ENCODE measurements around the gene C13orf46. TPM values are rescaled to one million over a fixed set of nuclear protein-coding genes. Genes with fewer than 3 reads are reported as not detected.

The C13orf46 gene
- total RNA-seq, 5 donors from 2014 or later (not counting 1 experiment from before 2014, with no cell fraction given): 18.4 to 33.9 (median 25.3) TPM

DNA sequence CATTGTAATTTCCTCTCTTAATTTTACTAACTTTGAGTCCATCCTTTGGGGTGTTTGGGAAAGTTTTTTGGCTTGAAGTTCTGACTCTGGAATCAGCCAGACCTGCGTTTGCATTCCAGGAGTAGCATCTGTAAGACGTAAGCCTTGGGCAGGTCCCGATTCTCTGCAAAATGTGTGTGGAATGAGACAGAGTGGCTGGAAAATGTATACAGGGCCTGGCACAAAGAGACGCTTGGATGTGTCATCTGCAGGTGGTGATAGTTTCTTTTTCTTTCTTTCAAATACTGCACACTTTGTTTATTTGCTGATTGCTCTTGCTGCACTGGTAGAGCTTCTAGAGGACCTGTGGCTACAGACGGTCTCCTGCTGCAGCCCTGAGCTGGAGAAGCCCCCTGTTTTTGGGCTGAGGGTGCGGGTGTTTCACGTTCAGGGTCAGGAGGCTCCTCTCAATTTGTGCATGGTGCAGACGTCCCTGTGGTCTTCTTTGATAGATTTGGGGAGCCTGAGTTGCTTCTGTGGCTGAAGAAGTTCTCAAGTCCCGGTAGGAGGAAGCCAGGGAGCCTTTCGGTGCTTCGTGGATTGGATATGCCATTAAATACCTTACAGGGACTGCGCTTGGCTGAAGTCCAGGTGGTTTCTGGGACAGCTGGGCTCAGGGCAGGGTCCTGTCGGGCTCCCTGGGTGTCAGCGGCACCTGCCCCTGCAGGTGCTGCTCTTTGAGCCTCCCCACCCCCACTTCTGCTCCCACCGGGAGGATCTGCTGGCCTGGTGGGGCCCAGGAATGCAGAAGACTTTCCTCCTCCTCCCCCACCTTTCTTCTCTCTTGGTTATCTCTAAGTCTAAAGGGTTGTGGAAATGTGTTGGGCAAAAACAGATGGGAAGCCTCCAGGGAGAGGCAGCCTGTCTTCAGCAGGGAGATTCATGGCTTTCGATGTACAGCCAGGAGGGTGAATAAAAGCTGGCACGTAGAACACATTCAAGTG, 66.0 kb downstream of the C13orf46 start:
- H3K36me3 ChIP-seq (ENCODE audit: control insufficient read depth in 2 of 2, extremely low read depth in 1 of 2, insufficient read depth in 1 of 2, low read length in 1 of 2): no peaks in the 10 kb centered on the region
- DNase-seq (peak in 1 of 35 experiments; percentile 2), ATAC-seq (replicated peaks in 1 of 4) (no peak)
- H3K27ac ChIP-seq (ENCODE audit: low read length): no peak overlapping the region
- Mint-ChIP-seq H3K36me3 (peaks cover 6% of the 10 kb centered on the region), H3K27ac (no peak overlapping the region), H3K4me3 (no peak overlapping the region), H3K9me3 (peaks cover 0 to 9% (median 8%) of the 10 kb centered on the region in 3 donors), H3K27me3 (peaks cover 41 to 48% of the 10 kb centered on the region in 2 donors), H3K4me1 (peaks cover 13 to 19% (median 16%) of the 10 kb centered on the region in 3 donors)
- H3K4me1 ChIP-seq (ENCODE audit: control insufficient read depth in 1 of 2, extremely low read depth in 1 of 2, insufficient read depth in 2 of 2, low read length in 2 of 2): peaks cover 0 to 8% of the 10 kb centered on the region in 2 experiments
- peaks cover 0 to 18% of the 10 kb centered on the region in 2 experiments for H3K27me3 ChIP-seq (replicated peaks in 1 of 2; ENCODE audit: control insufficient read depth in 2 of 2, extremely low read depth in 1 of 2, insufficient read depth in 2 of 2, low read length in 1 of 2)
- ChIA-PET CTCF (no interaction called here), POLR2A (no interaction called here)
- WGBS (ENCODE audit: insufficient coverage): 50% methylated on average over 10 of the region's 17 CpGs
- H3K9me3 ChIP-seq: no peaks in the 10 kb centered on the region
- no peak overlapping the region for H3K4me3 ChIP-seq (ENCODE audit: control insufficient read depth in 1 of 2, extremely low read depth in 1 of 2, low read length in 1 of 2)

- H3K4me3 ChIP-seq (ENCODE audit: control insufficient read depth in 1 of 2, extremely low read depth in 1 of 2, low read length in 1 of 2): no peak overlapping the region
- Mint-ChIP-seq H3K9me3 (no peaks in the 10 kb centered on the region), H3K27ac (no peak overlapping the region), H3K4me1 (peaks cover 13 to 19% (median 16%) of the 10 kb centered on the region in 3 donors), H3K36me3 (no peaks in the 10 kb centered on the region), H3K4me3 (no peak overlapping the region), H3K27me3 (peaks cover 32 to 37% of the 10 kb centered on the region in 2 donors)
- ChIA-PET CTCF (no interaction called here), POLR2A (no interaction called here)
- peaks cover 0 to 8% of the 10 kb centered on the region in 2 experiments for H3K4me1 ChIP-seq (ENCODE audit: control insufficient read depth in 1 of 2, extremely low read depth in 1 of 2, insufficient read depth in 2 of 2, low read length in 2 of 2)
- no peaks in the 10 kb centered on the region for H3K9me3 ChIP-seq
- H3K36me3 ChIP-seq (ENCODE audit: control insufficient read depth in 2 of 2, extremely low read depth in 1 of 2, insufficient read depth in 1 of 2, low read length in 1 of 2): no peaks in the 10 kb centered on the region
- WGBS (ENCODE audit: insufficient coverage): 80% methylated on average over 2 of the region's 4 CpGs
- ATAC-seq (replicated peaks in 1 of 4) (no peak), DNase-seq (no peak)
- peaks cover 0 to 21% of the 10 kb centered on the region in 2 experiments for H3K27me3 ChIP-seq (replicated peaks in 1 of 2; ENCODE audit: control insufficient read depth in 2 of 2, extremely low read depth in 1 of 2, insufficient read depth in 2 of 2, low read length in 1 of 2)
- H3K27ac ChIP-seq (ENCODE audit: low read length): no peak overlapping the region
Measured at GRCh38 chr13:113906571-113906970, 67.3 kb downstream of the C13orf46 start.

DNA sequence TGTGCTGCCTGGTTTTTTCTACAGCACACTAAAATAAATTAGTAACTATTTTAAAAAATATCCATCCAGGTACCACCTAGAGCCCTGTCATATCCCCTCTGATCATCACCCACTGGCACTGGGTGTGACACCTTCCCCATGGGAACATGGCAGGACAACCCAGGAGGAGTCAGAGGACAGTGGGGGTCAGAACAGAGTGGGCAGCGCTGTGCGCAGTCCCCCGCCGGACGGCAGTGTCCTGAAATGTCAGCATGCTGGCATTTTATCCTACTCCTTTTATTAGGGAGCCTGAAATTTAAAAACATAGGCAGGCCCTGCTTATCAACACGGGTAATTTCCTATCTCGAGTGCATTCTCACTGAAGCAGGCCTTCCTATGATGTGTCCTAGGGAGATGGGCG, 67.9 kb downstream of the C13orf46 start:
- Histone ChIP-seq H3K27ac (ENCODE audit: low read length) (no peak overlapping the region), H3K36me3 (ENCODE audit: control insufficient read depth in 2 of 2, extremely low read depth in 1 of 2, insufficient read depth in 1 of 2, low read length in 1 of 2) (no peaks in the 10 kb centered on the region), H3K4me3 (ENCODE audit: control insufficient read depth in 1 of 2, extremely low read depth in 1 of 2, low read length in 1 of 2) (no peak overlapping the region), H3K27me3 (replicated peaks in 1 of 2; ENCODE audit: control insufficient read depth in 2 of 2, extremely low read depth in 1 of 2, insufficient read depth in 2 of 2, low read length in 1 of 2) (peaks cover 0 to 27% of the 10 kb centered on the region in 2 experiments), H3K9me3 (no peaks in the 10 kb centered on the region), H3K4me1 (ENCODE audit: control insufficient read depth in 1 of 2, extremely low read depth in 1 of 2, insufficient read depth in 2 of 2, low read length in 2 of 2) (peaks cover 0 to 8% of the 10 kb centered on the region in 2 experiments)
- no peaks in the 10 kb centered on the region for H3K9me3 Mint-ChIP-seq
- peaks cover 26 to 31% of the 10 kb centered on the region in 2 donors for H3K27me3 Mint-ChIP-seq
- peaks cover 13 to 19% (median 16%) of the 10 kb centered on the region in 3 donors for H3K4me1 Mint-ChIP-seq
- ChIA-PET CTCF (no interaction called here), POLR2A (no interaction called here)
- no peak for DNase-seq
- no peak for ATAC-seq (replicated peaks in 1 of 4)
- 90% methylated on average over 4 of the region's 8 CpGs for WGBS (ENCODE audit: insufficient coverage)
- H3K4me3 Mint-ChIP-seq: no peak overlapping the region
- no peaks in the 10 kb centered on the region for H3K36me3 Mint-ChIP-seq
- H3K27ac Mint-ChIP-seq: no peak overlapping the region

- DNase-seq: no peak
- peaks cover 13 to 19% (median 16%) of the 10 kb centered on the region in 3 donors for H3K4me1 Mint-ChIP-seq
- Histone ChIP-seq H3K27me3 (replicated peaks in 1 of 2; ENCODE audit: control insufficient read depth in 2 of 2, extremely low read depth in 1 of 2, insufficient read depth in 2 of 2, low read length in 1 of 2) (peaks cover 0 to 33% of the 10 kb centered on the region in 2 experiments), H3K27ac (ENCODE audit: low read length) (no peak overlapping the region), H3K9me3 (no peaks in the 10 kb centered on the region), H3K4me3 (ENCODE audit: control insufficient read depth in 1 of 2, extremely low read depth in 1 of 2, low read length in 1 of 2) (no peak overlapping the region), H3K36me3 (ENCODE audit: control insufficient read depth in 2 of 2, extremely low read depth in 1 of 2, insufficient read depth in 1 of 2, low read length in 1 of 2) (no peaks in the 10 kb centered on the region), H3K4me1 (ENCODE audit: control insufficient read depth in 1 of 2, extremely low read depth in 1 of 2, insufficient read depth in 2 of 2, low read length in 2 of 2) (peaks cover 0 to 8% of the 10 kb centered on the region in 2 experiments)
- H3K4me3 Mint-ChIP-seq: no peak overlapping the region
- no peak for ATAC-seq (replicated peaks in 1 of 4)
- peaks cover 18 to 29% of the 10 kb centered on the region in 2 donors for H3K27me3 Mint-ChIP-seq
- no peaks in the 10 kb centered on the region for H3K36me3 Mint-ChIP-seq
- POLR2A ChIA-PET: no interaction called here
- no peaks in the 10 kb centered on the region for H3K9me3 Mint-ChIP-seq
- no peak overlapping the region for H3K27ac Mint-ChIP-seq
- WGBS (ENCODE audit: insufficient coverage): 90% methylated on average over 6 of the region's 9 CpGs
- CTCF ChIA-PET: no interaction called here
Measured at GRCh38 chr13:113905018-113905417, 68.9 kb downstream of the C13orf46 start.

GRCh38 chr13:113904411-113904810, 69.5 kb downstream of the C13orf46 start:
- Mint-ChIP-seq H3K36me3 (no peaks in the 10 kb centered on the region), H3K4me1 (peaks cover 13 to 19% (median 16%) of the 10 kb centered on the region in 3 donors), H3K4me3 (no peak overlapping the region), H3K27me3 (peaks cover 17 to 25% of the 10 kb centered on the region in 2 donors), H3K9me3 (no peaks in the 10 kb centered on the region), H3K27ac (no peak overlapping the region)
- Histone ChIP-seq H3K36me3 (ENCODE audit: control insufficient read depth in 2 of 2, extremely low read depth in 1 of 2, insufficient read depth in 1 of 2, low read length in 1 of 2) (no peaks in the 10 kb centered on the region), H3K27ac (ENCODE audit: low read length) (no peak overlapping the region), H3K4me1 (ENCODE audit: control insufficient read depth in 1 of 2, extremely low read depth in 1 of 2, insufficient read depth in 2 of 2, low read length in 2 of 2) (peaks cover 0 to 8% of the 10 kb centered on the region in 2 experiments), H3K9me3 (no peaks in the 10 kb centered on the region), H3K4me3 (ENCODE audit: control insufficient read depth in 1 of 2, extremely low read depth in 1 of 2, low read length in 1 of 2) (no peak overlapping the region), H3K27me3 (replicated peaks in 1 of 2; ENCODE audit: control insufficient read depth in 2 of 2, extremely low read depth in 1 of 2, insufficient read depth in 2 of 2, low read length in 1 of 2) (peaks cover 0 to 33% of the 10 kb centered on the region in 2 experiments)
- 63% methylated on average over 6 of the region's 8 CpGs for WGBS (ENCODE audit: insufficient coverage)
- ChIA-PET CTCF (interaction anchor here in 1 of 2 donors (0.6 kb wide), 1 partner anchor 19 kb away, joined by 5 read pairs; no protein-coding TSS in a partner anchor), POLR2A (no interaction called here)
- peak in 16 of 35 experiments; percentile 6 to 61 (median 14) for DNase-seq
- ATAC-seq (replicated peaks in 1 of 4): peak in 3 of 4 experiments; percentile 55 to 61 (median 57)

DNA sequence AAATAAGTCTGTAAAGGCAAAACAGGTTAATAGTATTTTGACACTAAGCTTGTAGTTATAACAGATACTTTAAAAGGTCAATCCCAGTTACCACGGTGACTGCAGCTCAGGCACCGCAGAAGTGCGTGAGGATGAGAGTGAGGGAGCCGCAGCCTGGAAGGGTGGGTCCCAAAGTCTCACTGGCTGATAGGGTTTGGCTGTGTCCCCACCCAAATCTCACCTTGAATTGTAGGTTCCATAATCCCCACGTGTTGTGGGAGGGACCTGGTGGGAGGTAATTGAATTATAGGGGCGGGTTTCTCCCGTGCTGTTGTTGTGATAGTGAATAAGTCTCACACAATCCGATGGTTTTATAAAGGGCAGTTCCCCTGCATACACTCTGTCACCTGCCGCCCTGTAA, 70.0 kb downstream of the C13orf46 start:
- Mint-ChIP-seq H3K27ac (no peak overlapping the region), H3K4me1 (peaks cover 11 to 15% (median 11%) of the 10 kb centered on the region in 3 donors), H3K9me3 (no peaks in the 10 kb centered on the region), H3K4me3 (no peak overlapping the region), H3K27me3 (peaks cover 13 to 20% of the 10 kb centered on the region in 2 donors), H3K36me3 (no peaks in the 10 kb centered on the region)
- ATAC-seq (replicated peaks in 1 of 4): no peak
- 100% methylated on average over 1 of the region's 9 CpGs for WGBS (ENCODE audit: insufficient coverage)
- Histone ChIP-seq H3K27ac (ENCODE audit: low read length) (no peak overlapping the region), H3K27me3 (replicated peaks in 1 of 2; ENCODE audit: control insufficient read depth in 2 of 2, extremely low read depth in 1 of 2, insufficient read depth in 2 of 2, low read length in 1 of 2) (peaks cover 0 to 33% of the 10 kb centered on the region in 2 experiments), H3K36me3 (ENCODE audit: control insufficient read depth in 2 of 2, extremely low read depth in 1 of 2, insufficient read depth in 1 of 2, low read length in 1 of 2) (no peaks in the 10 kb centered on the region), H3K4me1 (ENCODE audit: control insufficient read depth in 1 of 2, extremely low read depth in 1 of 2, insufficient read depth in 2 of 2, low read length in 2 of 2) (peaks cover 0 to 8% of the 10 kb centered on the region in 2 experiments), H3K9me3 (no peaks in the 10 kb centered on the region), H3K4me3 (ENCODE audit: control insufficient read depth in 1 of 2, extremely low read depth in 1 of 2, low read length in 1 of 2) (no peak overlapping the region)
- peak in 1 of 35 experiments; percentile 0 for DNase-seq
- POLR2A ChIA-PET: no interaction called here
- CTCF ChIA-PET: interaction anchor here in 1 of 2 donors (0.6 kb wide), 1 partner anchor 18 kb away, joined by 5 read pairs; no protein-coding TSS in a partner anchor
